ENCODE data around the gene PATJ. TPM values are rescaled to one million over a fixed set of nuclear protein-coding genes. Genes with fewer than 3 reads are reported as not detected.
A peak's percentile ranks its signal among the peaks of the same experiment; 100 is the strongest.
"Not testable (repeated sequence)": the region's sequence is repeated elsewhere in the genome, so short reads cannot be mapped to it uniquely, and the experiment has no call there.

PATJ gene
- total RNA-seq, 1 experiment from 2014 or later, result 5.8 TPM

GRCh38 chr1:61776091-61776490 is 33.8 kb downstream of the PATJ start:
- Histone ChIP-seq H3K4me1 (replicated peaks) (no peaks in the 10 kb centered on the region), H3K4me3 (no peak overlapping the region), H3K27me3 (replicated peaks) (no peaks in the 10 kb centered on the region), H3K27ac (no peak overlapping the region), H3K9me3 (replicated peaks) (no peaks in the 10 kb centered on the region), H3K36me3 (no peaks in the 10 kb centered on the region)
- no peak for DNase-seq (ENCODE audit: low read depth in 1 of 2, low spot score in 2 of 2)

DNA sequence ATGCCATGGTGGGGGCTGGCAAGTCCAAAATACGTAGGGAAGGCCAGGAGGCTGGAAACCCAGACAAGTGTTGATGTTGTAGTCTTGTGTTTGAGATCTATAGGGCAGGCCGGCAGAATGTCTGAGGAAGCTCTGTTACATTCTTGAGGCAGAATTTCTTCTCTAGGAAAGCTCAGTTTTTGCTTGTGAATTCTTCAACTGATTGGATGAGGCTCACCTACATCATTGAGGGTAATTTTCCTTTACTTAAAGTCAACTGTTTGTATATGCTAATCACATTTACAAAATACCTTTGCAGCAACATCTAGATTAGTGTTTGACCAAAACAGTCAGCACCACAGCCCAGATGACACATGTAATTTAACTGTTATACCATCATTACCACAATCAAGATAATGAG is 37.0 kb downstream of the PATJ start:
- no peak for DNase-seq (ENCODE audit: low read depth in 1 of 2, low spot score in 2 of 2)
- Histone ChIP-seq H3K4me3 (no peak overlapping the region), H3K4me1 (replicated peaks) (no peaks in the 10 kb centered on the region), H3K27me3 (replicated peaks) (no peaks in the 10 kb centered on the region), H3K9me3 (replicated peaks) (no peaks in the 10 kb centered on the region), H3K27ac (no peak overlapping the region), H3K36me3 (no peaks in the 10 kb centered on the region)

- no peak for DNase-seq (ENCODE audit: low read depth in 1 of 2, low spot score in 2 of 2)
- Histone ChIP-seq H3K27ac (no peak overlapping the region), H3K4me1 (replicated peaks) (no peaks in the 10 kb centered on the region), H3K9me3 (replicated peaks) (no peaks in the 10 kb centered on the region), H3K27me3 (replicated peaks) (no peaks in the 10 kb centered on the region), H3K36me3 (no peaks in the 10 kb centered on the region), H3K4me3 (no peak overlapping the region)
Observed at GRCh38 chr1:61781151-61781550, 38.9 kb downstream of the PATJ start.

GRCh38 chr1:61782771-61783170 is 40.5 kb downstream of the PATJ start:
- Histone ChIP-seq H3K36me3 (no peaks in the 10 kb centered on the region), H3K9me3 (replicated peaks) (no peaks in the 10 kb centered on the region), H3K27ac (no peak overlapping the region), H3K4me3 (no peak overlapping the region), H3K4me1 (replicated peaks) (no peaks in the 10 kb centered on the region), H3K27me3 (replicated peaks) (no peaks in the 10 kb centered on the region)
- DNase-seq (ENCODE audit: low read depth in 1 of 2, low spot score in 2 of 2), result no peak

DNA sequence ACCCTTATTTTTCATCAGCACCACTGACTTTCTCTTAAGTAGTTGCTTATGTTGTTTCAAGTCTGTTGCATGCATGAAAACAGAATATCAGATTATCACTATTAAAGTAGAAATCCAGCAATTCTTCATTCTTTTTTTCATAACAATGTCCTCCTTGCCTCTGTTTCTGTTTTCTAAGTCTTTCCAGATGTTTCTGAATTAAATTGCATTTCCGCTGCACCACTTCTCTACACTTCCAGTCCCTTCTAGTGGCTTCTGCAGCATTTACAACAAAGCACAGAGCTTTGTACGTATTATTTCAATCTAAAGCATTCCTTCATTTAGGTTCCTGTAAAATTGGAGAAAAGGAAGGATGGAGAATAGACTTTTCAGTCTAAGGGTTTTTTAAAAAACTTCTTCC is 42.4 kb downstream of the PATJ start:
- no peak for DNase-seq (ENCODE audit: low read depth in 1 of 2, low spot score in 2 of 2)
- H3K27me3 ChIP-seq (replicated peaks), result no peaks in the 10 kb centered on the region
- H3K4me3 ChIP-seq, result no peak overlapping the region
- no peak overlapping the region for H3K27ac ChIP-seq
- H3K9me3 ChIP-seq (replicated peaks), result no peaks in the 10 kb centered on the region
- no peaks in the 10 kb centered on the region for H3K36me3 ChIP-seq
- H3K4me1 ChIP-seq (replicated peaks), result no peaks in the 10 kb centered on the region

GRCh38 chr1:61790837-61791236 is 48.6 kb downstream of the PATJ start:
- no peak overlapping the region for H3K4me3 ChIP-seq
- no peaks in the 10 kb centered on the region for H3K9me3 ChIP-seq (replicated peaks)
- H3K27ac ChIP-seq, result no peak overlapping the region
- no peaks in the 10 kb centered on the region for H3K27me3 ChIP-seq (replicated peaks)
- no peak for DNase-seq (ENCODE audit: low read depth in 1 of 2, low spot score in 2 of 2)
- no peaks in the 10 kb centered on the region for H3K4me1 ChIP-seq (replicated peaks)
- H3K36me3 ChIP-seq, result no peaks in the 10 kb centered on the region

- no peaks in the 10 kb centered on the region for H3K9me3 ChIP-seq (replicated peaks)
- no peak overlapping the region for H3K4me3 ChIP-seq
- no peak overlapping the region for H3K27ac ChIP-seq
- no peaks in the 10 kb centered on the region for H3K27me3 ChIP-seq (replicated peaks)
- H3K36me3 ChIP-seq, result no peaks in the 10 kb centered on the region
- no peaks in the 10 kb centered on the region for H3K4me1 ChIP-seq (replicated peaks)
- DNase-seq (ENCODE audit: low read depth in 1 of 2, low spot score in 2 of 2), result no peak
Observed at GRCh38 chr1:61797045-61797755, 54.9 kb downstream of the PATJ start.

- not testable (repeated sequence) for H3K9me3 ChIP-seq (replicated peaks); H3K27ac ChIP-seq; DNase-seq (ENCODE audit: low read depth in 1 of 2, low spot score in 2 of 2); H3K4me1 ChIP-seq (replicated peaks); H3K4me3 ChIP-seq; H3K36me3 ChIP-seq; H3K27me3 ChIP-seq (replicated peaks)
Observed at GRCh38 chr1:61801047-61801446, 58.8 kb downstream of the PATJ start.

DNA sequence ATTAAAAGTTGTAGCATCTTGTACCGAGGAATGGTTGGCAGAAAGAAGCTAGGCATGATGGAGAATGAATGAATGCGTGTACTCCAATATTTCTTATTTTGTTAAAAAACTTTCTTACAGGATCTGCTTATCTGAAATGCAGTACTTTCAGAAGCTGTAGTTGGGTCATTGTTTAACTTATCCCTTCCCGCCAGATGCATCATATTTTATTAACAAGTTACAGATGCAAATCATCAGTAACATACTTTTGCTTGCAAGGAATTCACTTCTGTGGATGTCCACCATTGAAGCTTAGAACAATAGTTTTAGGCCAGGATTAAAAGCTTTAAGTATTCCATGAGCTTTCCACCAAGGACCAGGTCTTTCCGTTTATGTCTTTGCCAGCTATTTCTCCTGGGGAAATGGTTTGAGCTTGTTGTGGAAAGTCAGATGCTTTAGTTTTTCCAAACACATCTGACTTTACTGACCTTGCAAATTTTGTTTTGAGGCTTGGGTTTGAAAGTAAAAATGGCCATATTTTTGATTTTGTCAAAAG is 65.4 kb downstream of the PATJ start:
- no peak for DNase-seq (ENCODE audit: low read depth in 1 of 2, low spot score in 2 of 2)

DNA sequence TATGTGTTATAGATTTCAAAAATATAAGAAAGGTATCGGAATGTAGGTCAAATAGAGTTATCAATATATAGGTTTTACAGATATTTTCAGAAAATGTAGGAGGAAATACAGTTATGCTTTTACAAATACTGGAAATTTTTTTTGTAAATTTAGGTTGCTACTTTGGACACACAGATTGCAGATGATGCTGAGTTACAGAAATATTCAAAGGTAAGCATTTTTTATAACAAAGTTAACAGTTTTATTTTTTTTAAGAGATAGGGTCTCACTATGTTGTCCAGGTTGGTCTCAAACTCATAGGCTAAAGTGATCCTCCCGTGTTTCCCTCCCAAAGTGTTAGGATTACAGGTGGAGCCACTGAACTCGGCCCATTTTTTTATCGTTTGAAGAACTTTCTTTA is 66.0 kb downstream of the PATJ start:
- no peaks in the 10 kb centered on the region for H3K9me3 ChIP-seq (replicated peaks)
- DNase-seq (ENCODE audit: low read depth in 1 of 2, low spot score in 2 of 2), result no peak
- no peaks in the 10 kb centered on the region for H3K4me1 ChIP-seq (replicated peaks)
- no peaks in the 10 kb centered on the region for H3K36me3 ChIP-seq
- no peak overlapping the region for H3K27ac ChIP-seq
- no peaks in the 10 kb centered on the region for H3K27me3 ChIP-seq (replicated peaks)
- H3K4me3 ChIP-seq, result no peak overlapping the region

More for the DNA sequence above, 65.4 kb downstream of the PATJ start:
- H3K4me1 ChIP-seq (replicated peaks), result no peaks in the 10 kb centered on the region
- no peak overlapping the region for H3K4me3 ChIP-seq
- no peak overlapping the region for H3K27ac ChIP-seq
- H3K36me3 ChIP-seq, result no peaks in the 10 kb centered on the region
- no peaks in the 10 kb centered on the region for H3K9me3 ChIP-seq (replicated peaks)
- no peaks in the 10 kb centered on the region for H3K27me3 ChIP-seq (replicated peaks)

- Histone ChIP-seq H3K4me3 (no peak overlapping the region), H3K4me1 (replicated peaks) (no peaks in the 10 kb centered on the region), H3K36me3 (no peaks in the 10 kb centered on the region), H3K9me3 (replicated peaks) (no peaks in the 10 kb centered on the region), H3K27ac (no peak overlapping the region), H3K27me3 (replicated peaks) (no peaks in the 10 kb centered on the region)
- peak in 1 of 2 experiments; percentile 4 for DNase-seq (ENCODE audit: low read depth in 1 of 2, low spot score in 2 of 2)
Observed at GRCh38 chr1:61808968-61809367, 66.7 kb downstream of the PATJ start.

- Histone ChIP-seq H3K36me3 (no peaks in the 10 kb centered on the region), H3K9me3 (replicated peaks) (no peaks in the 10 kb centered on the region), H3K4me1 (replicated peaks) (no peaks in the 10 kb centered on the region), H3K27me3 (replicated peaks) (no peaks in the 10 kb centered on the region), H3K27ac (no peak overlapping the region), H3K4me3 (no peak overlapping the region)
- no peak for DNase-seq (ENCODE audit: low read depth in 1 of 2, low spot score in 2 of 2)
Observed at GRCh38 chr1:61812916-61813315, 70.6 kb downstream of the PATJ start.

DNA sequence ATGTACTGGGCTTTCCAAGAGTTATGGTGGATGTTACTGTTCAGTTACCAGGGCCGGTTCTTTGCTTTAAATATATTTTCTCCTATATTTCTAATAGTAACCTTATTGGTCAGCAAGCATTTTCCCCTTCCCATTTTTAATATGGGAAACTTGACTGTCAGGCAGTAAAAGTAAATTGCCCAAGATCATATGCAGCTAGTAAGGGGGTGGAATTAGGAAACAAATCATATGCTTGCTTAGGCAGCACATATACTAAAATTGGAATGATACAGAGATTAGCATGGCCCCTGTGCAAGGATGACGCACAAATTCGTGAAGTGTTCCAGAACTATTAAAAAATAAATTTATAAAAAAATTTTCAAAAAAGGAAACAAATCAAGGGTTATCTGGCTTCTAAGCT is 73.9 kb downstream of the PATJ start:
- no peak overlapping the region for H3K4me3 ChIP-seq
- no peaks in the 10 kb centered on the region for H3K36me3 ChIP-seq
- no peaks in the 10 kb centered on the region for H3K9me3 ChIP-seq (replicated peaks)
- H3K27me3 ChIP-seq (replicated peaks), result no peaks in the 10 kb centered on the region
- H3K27ac ChIP-seq, result no peak overlapping the region
- no peak for DNase-seq (ENCODE audit: low read depth in 1 of 2, low spot score in 2 of 2)
- H3K4me1 ChIP-seq (replicated peaks), result no peaks in the 10 kb centered on the region

- Histone ChIP-seq H3K4me3 (no peak overlapping the region), H3K27me3 (replicated peaks) (no peaks in the 10 kb centered on the region), H3K9me3 (replicated peaks) (no peaks in the 10 kb centered on the region), H3K4me1 (replicated peaks) (no peaks in the 10 kb centered on the region), H3K36me3 (no peaks in the 10 kb centered on the region), H3K27ac (no peak overlapping the region)
- DNase-seq (ENCODE audit: low read depth in 1 of 2, low spot score in 2 of 2), result no peak
Observed at GRCh38 chr1:61818992-61819391, 76.7 kb downstream of the PATJ start.

DNA sequence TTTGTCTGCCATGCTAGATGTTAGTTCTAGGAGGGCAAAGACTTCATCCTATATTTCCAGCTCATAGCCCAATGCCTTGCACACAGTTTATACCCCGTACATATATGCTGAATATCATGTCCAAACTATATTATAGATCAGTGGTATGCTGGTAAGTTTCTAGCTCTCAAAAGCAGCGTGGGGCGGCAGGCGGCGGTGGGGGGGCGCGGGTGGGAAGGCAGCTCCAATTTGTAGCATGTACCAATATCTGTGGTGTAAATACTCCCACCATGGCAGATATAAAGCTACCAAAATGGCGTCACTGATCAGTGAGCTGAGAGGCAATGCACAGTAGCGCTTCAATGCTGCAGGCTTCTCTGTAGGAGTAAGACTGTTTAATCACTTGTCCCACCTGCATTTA is 77.1 kb downstream of the PATJ start:
- no peaks in the 10 kb centered on the region for H3K9me3 ChIP-seq (replicated peaks)
- no peaks in the 10 kb centered on the region for H3K27me3 ChIP-seq (replicated peaks)
- H3K36me3 ChIP-seq, result no peaks in the 10 kb centered on the region
- DNase-seq (ENCODE audit: low read depth in 1 of 2, low spot score in 2 of 2), result no peak
- no peak overlapping the region for H3K4me3 ChIP-seq
- no peaks in the 10 kb centered on the region for H3K4me1 ChIP-seq (replicated peaks)
- H3K27ac ChIP-seq, result no peak overlapping the region
